ENCODE results near the gene MARCO.

GRCh38 chr2:118902266-118903028, 39.5 kb upstream of the MARCO start:
- TF ChIP-seq CTCF (IDR thresholded peaks at IDR 0.05) (no peak), POLR2A (IDR thresholded peaks at IDR 0.05) (no peak)

All from right lobe of liver (tissue), 4 donors.